BLaER1 (cell line): ENCODE results near the gene TAS2R16.
"Not testable (repeated sequence)": the region's sequence is repeated elsewhere in the genome, so short reads cannot be mapped to it uniquely, and the experiment has no call there.

Experiments used
- H3K27ac ChIP-seq: shearing (Covaris generic); formaldehyde crosslinking; 2 replicates; pipeline ENCODE4 v1.8.1; 2022
- H3K27me3 ChIP-seq: shearing (Covaris generic); formaldehyde crosslinking; 2 replicates; pipeline ENCODE4 v1.8.1; 2022
- H3K36me3 ChIP-seq: shearing (Covaris generic); formaldehyde crosslinking; 2 replicates; pipeline ENCODE4 v1.8.1; 2022
- H3K4me1 ChIP-seq: shearing (Covaris generic); formaldehyde crosslinking; 2 replicates; pipeline ENCODE4 v1.8.1; 2022
- H3K4me2 ChIP-seq: shearing (Covaris generic); formaldehyde crosslinking; 2 replicates; pipeline ENCODE4 v1.8.1; 2022
- H3K4me3 ChIP-seq: shearing (Covaris generic); formaldehyde crosslinking; 2 replicates; pipeline ENCODE4 v1.8.1; 2022
- H3K9ac ChIP-seq: shearing (Covaris generic); formaldehyde crosslinking; 2 replicates; pipeline ENCODE4 v1.8.1; 2022
- H3K9me3 ChIP-seq: shearing (Covaris generic); formaldehyde crosslinking; 2 replicates; pipeline ENCODE4 v1.8.1; 2022
- H4K20me1 ChIP-seq: shearing (Covaris generic); formaldehyde crosslinking; 2 replicates; pipeline ENCODE4 v1.8.1; 2022
- Cebpa-rat ChIP-seq: shearing (Covaris generic); IDR thresholded peaks from 2 replicates; pipeline ENCODE4 v1.8.1; 2022

Gene TAS2R16

DNA sequence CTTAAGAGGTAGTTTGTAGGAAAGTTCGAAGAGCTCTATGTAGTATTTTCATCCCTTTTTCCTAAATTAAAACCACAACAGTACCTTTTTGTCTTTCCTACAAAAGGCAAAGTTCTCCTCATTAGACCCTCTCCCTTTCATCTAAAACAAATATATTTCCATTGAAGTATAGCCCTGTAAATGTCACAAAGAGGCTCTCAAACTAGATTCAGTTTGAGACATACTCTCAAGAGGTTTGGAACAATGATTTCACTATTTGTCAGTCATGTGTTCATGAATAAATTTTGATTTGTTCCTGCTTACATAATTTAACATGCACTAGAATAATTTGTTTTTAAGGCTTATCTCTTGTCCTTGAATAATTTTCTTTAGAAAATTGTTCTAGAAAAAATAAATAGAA is 12.2 kb downstream of the TAS2R16 start:
- Histone ChIP-seq H3K4me2 (no peak overlapping the region), H3K4me1 (no peaks in the 10 kb centered on the region), H4K20me1 (no peaks in the 10 kb centered on the region), H3K27me3 (no peaks in the 10 kb centered on the region), H3K36me3 (no peaks in the 10 kb centered on the region), H3K9me3 (no peaks in the 10 kb centered on the region), H3K27ac (no peak overlapping the region), H3K9ac (no peak overlapping the region), H3K4me3 (no peak overlapping the region)
- TF ChIP-seq Cebpa-rat, result no peak

GRCh38 chr7:122975341-122975740 is 20.2 kb downstream of the TAS2R16 start:
- Histone ChIP-seq H3K4me1 (peaks cover 7% of the 10 kb centered on the region; the same call in 1 of the 2 replicates), H3K27ac (no peak overlapping the region), H3K4me2 (no peak overlapping the region), H4K20me1 (no peaks in the 10 kb centered on the region), H3K36me3 (no peaks in the 10 kb centered on the region), H3K4me3 (no peak overlapping the region), H3K9ac (no peak overlapping the region), H3K27me3 (no peaks in the 10 kb centered on the region), H3K9me3 (no peaks in the 10 kb centered on the region)
- TF ChIP-seq Cebpa-rat, result no peak

DNA sequence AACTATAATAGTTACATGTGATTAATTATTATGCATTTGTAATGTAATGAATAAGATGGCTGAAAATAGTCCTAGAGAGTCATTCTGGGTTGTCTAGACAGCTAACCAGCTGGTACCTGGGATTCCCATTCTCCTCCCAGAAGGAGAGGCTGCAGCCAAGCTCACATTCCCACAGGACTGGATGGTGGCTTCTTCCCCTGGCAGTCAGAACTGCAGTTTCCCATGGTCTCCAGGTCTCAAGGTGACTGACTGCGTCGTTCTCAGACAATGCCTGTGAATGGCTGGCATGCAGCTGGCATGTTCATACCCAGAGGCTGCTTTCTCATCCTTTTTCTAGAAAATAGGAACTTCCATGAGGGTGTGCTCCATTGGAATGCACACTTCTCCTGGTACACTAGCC is 21.3 kb downstream of the TAS2R16 start:
- no peak overlapping the region for H3K9ac ChIP-seq
- H3K9me3 ChIP-seq, result no peaks in the 10 kb centered on the region
- no peaks in the 10 kb centered on the region for H3K36me3 ChIP-seq
- no peaks in the 10 kb centered on the region for H4K20me1 ChIP-seq
- peaks cover 7% of the 10 kb centered on the region; the same call in 1 of the 2 replicates for H3K4me1 ChIP-seq
- H3K4me3 ChIP-seq, result no peak overlapping the region
- H3K27ac ChIP-seq, result no peak overlapping the region
- no peaks in the 10 kb centered on the region for H3K27me3 ChIP-seq
- TF ChIP-seq Cebpa-rat, result no peak
- H3K4me2 ChIP-seq, result no peak overlapping the region

GRCh38 chr7:122972056-122972455 is 23.4 kb downstream of the TAS2R16 start:
- no peak for TF ChIP-seq Cebpa-rat
- no peaks in the 10 kb centered on the region for H3K27me3 ChIP-seq
- no peak overlapping the region for H3K4me3 ChIP-seq
- no peak overlapping the region for H3K27ac ChIP-seq
- H3K4me1 ChIP-seq, result peaks cover 7% of the 10 kb centered on the region; the same call in 1 of the 2 replicates
- H4K20me1 ChIP-seq, result no peaks in the 10 kb centered on the region
- no peak overlapping the region for H3K9ac ChIP-seq
- no peak overlapping the region for H3K4me2 ChIP-seq
- H3K9me3 ChIP-seq, result no peaks in the 10 kb centered on the region
- H3K36me3 ChIP-seq, result no peaks in the 10 kb centered on the region

- no peaks in the 10 kb centered on the region for H3K27me3 ChIP-seq
- no peak overlapping the region for H3K4me3 ChIP-seq
- H3K27ac ChIP-seq, result no peak overlapping the region
- no peak overlapping the region for H3K9ac ChIP-seq
- H4K20me1 ChIP-seq, result no peaks in the 10 kb centered on the region
- no peaks in the 10 kb centered on the region for H3K9me3 ChIP-seq
- H3K36me3 ChIP-seq, result no peaks in the 10 kb centered on the region
- peaks cover 7% of the 10 kb centered on the region; the same call in 1 of the 2 replicates for H3K4me1 ChIP-seq
- TF ChIP-seq Cebpa-rat, result no peak
- H3K4me2 ChIP-seq, result no peak overlapping the region
Measured at GRCh38 chr7:122970740-122971725, 24.5 kb downstream of the TAS2R16 start.

GRCh38 chr7:122968389-122968788 is 27.1 kb downstream of the TAS2R16 start:
- no peak for TF ChIP-seq Cebpa-rat
- Histone ChIP-seq H3K9me3 (no peaks in the 10 kb centered on the region), H3K4me1 (peaks cover 7% of the 10 kb centered on the region; the same call in 1 of the 2 replicates), H3K9ac (no peak overlapping the region), H3K4me2 (no peak overlapping the region), H4K20me1 (no peaks in the 10 kb centered on the region), H3K36me3 (no peaks in the 10 kb centered on the region), H3K27ac (no peak overlapping the region), H3K27me3 (no peaks in the 10 kb centered on the region), H3K4me3 (no peak overlapping the region)

DNA sequence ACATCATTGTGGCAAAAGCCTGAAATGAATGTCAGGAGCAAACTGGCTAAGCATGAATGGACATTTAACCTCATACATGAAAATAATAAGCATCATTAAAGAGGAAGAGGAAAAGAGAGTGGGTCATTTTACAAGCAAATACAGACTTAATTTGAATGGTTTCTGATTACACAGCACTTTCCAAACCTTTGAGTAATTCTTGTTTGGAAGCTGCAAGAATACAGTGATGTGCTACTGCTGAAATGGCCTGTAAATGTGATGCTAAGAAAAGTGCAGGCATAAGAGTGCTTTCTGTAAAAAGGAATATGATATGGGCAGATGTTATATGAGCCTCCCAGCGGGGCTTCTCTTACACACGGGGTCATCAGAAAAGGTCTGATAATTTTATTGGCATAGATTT is 30.2 kb downstream of the TAS2R16 start:
- no peaks in the 10 kb centered on the region for H3K27me3 ChIP-seq
- no peak overlapping the region for H3K4me2 ChIP-seq
- H3K4me1 ChIP-seq, result no peaks in the 10 kb centered on the region
- H3K4me3 ChIP-seq, result no peak overlapping the region
- no peak overlapping the region for H3K27ac ChIP-seq
- no peaks in the 10 kb centered on the region for H4K20me1 ChIP-seq
- no peak overlapping the region for H3K9ac ChIP-seq
- no peaks in the 10 kb centered on the region for H3K9me3 ChIP-seq
- H3K36me3 ChIP-seq, result no peaks in the 10 kb centered on the region
- TF ChIP-seq Cebpa-rat, result no peak

GRCh38 chr7:122953678-122954077 is 41.8 kb downstream of the TAS2R16 start:
- H3K27ac ChIP-seq, H3K4me1 ChIP-seq, H3K36me3 ChIP-seq, H3K27me3 ChIP-seq, H3K9me3 ChIP-seq, H3K9ac ChIP-seq, H3K4me3 ChIP-seq, H3K4me2 ChIP-seq, H4K20me1 ChIP-seq: not testable (repeated sequence)

DNA sequence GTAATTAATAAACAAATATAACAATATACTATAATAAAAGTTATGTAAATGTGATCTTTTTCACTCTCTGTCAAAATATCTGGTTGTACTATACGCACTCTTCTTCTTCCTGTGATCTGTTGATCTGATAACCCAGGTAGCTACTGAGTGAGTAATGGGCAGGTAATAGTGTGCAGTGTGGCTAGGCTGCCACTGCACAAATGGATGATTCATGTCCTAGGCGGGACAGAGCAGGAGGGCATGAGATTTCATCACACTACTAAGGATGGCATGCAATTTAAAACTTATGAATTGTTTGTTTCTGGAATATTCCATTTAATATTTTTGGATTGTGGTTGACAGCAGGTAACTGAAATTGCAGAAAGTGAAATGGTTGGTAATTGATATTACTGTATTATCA is 44.5 kb downstream of the TAS2R16 start:
- no peaks in the 10 kb centered on the region for H3K27me3 ChIP-seq
- H3K27ac ChIP-seq, result no peak overlapping the region
- no peak overlapping the region for H3K4me3 ChIP-seq
- H3K4me1 ChIP-seq, result no peaks in the 10 kb centered on the region
- H3K4me2 ChIP-seq, result no peak overlapping the region
- H3K9ac ChIP-seq, result no peak overlapping the region
- no peaks in the 10 kb centered on the region for H3K9me3 ChIP-seq
- TF ChIP-seq Cebpa-rat, result no peak
- H3K36me3 ChIP-seq, result no peaks in the 10 kb centered on the region
- no peaks in the 10 kb centered on the region for H4K20me1 ChIP-seq

DNA sequence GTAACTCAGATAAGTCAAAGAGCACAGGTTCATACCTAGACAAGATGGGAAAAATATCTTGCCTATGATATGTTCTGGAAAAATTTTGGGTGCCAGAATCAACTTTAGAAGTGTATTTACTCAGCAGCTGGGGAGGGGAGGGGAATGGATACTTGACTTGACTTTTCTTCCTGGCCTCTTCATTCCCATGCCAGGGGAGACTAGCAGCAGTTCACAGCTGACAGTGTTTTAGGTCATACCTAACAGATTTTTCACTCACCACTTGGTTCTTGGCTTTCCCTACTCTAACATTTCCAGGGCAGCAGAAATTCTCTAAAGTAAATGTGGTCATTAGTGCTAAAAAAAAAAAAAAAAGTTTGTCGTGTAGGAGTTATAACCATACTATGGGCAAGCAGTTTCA is 46.3 kb downstream of the TAS2R16 start:
- Histone ChIP-seq H4K20me1 (no peaks in the 10 kb centered on the region), H3K4me1 (no peaks in the 10 kb centered on the region), H3K9me3 (no peaks in the 10 kb centered on the region), H3K4me2 (no peak overlapping the region), H3K9ac (no peak overlapping the region), H3K27ac (no peak overlapping the region), H3K36me3 (no peaks in the 10 kb centered on the region), H3K27me3 (no peaks in the 10 kb centered on the region), H3K4me3 (no peak overlapping the region)
- TF ChIP-seq Cebpa-rat, result no peak
